GM21390 (cell line): ENCODE measurements around the gene GJD3.

ENCODE experiments used
- ATAC-seq: cut with Tn5 transposase; IDR thresholded peaks from one replicate; pipeline ENCODE4 v1.9.1; 2021; ENCODE audit not compliant: unreplicated experiment

GJD3 gene

GRCh38 chr17:40341808-40342503 is 22.6 kb downstream of the GJD3 start:
- no peak for ATAC-seq

- ATAC-seq = peak; percentile 69
Observed at GRCh38 chr17:40340880-40341807, 23.4 kb downstream of the GJD3 start.

- ATAC-seq = no peak
Observed at GRCh38 chr17:40340327-40340726, 24.2 kb downstream of the GJD3 start.

GRCh38 chr17:40338941-40339649 is 25.4 kb downstream of the GJD3 start:
- ATAC-seq = no peak

GRCh38 chr17:40338058-40338457 is 26.5 kb downstream of the GJD3 start:
- ATAC-seq = no peak

- ATAC-seq = no peak
Observed at GRCh38 chr17:40337351-40337750, 27.2 kb downstream of the GJD3 start.

- ATAC-seq = no peak
Observed at GRCh38 chr17:40335620-40336019, 28.9 kb downstream of the GJD3 start.

GRCh38 chr17:40333781-40334448 is 30.6 kb downstream of the GJD3 start:
- no peak for ATAC-seq

- no peak for ATAC-seq
Observed at GRCh38 chr17:40331743-40332641, 32.5 kb downstream of the GJD3 start.

GRCh38 chr17:40330850-40331470 is 33.6 kb downstream of the GJD3 start:
- ATAC-seq = no peak

- no peak for ATAC-seq
Observed at GRCh38 chr17:40329839-40330794, 34.4 kb downstream of the GJD3 start.

- no peak for ATAC-seq
Observed at GRCh38 chr17:40328386-40328766, 36.2 kb downstream of the GJD3 start.

GRCh38 chr17:40327735-40328385 is 36.7 kb downstream of the GJD3 start:
- no peak for ATAC-seq

- no peak for ATAC-seq
Observed at GRCh38 chr17:40327244-40327729, 37.2 kb downstream of the GJD3 start.

- ATAC-seq = no peak
Observed at GRCh38 chr17:40326832-40327199, 37.7 kb downstream of the GJD3 start.

GRCh38 chr17:40326014-40326831 is 38.3 kb downstream of the GJD3 start:
- no peak for ATAC-seq
